Esophagus muscularis mucosa (tissue), 4 donors: ENCODE measurements around the gene BFSP1. TPM values are rescaled to one million over a fixed set of nuclear protein-coding genes. Genes with fewer than 3 reads are reported as not detected.

Source experiments
- DNase-seq: peaks from one replicate; pipeline ENCODE4 v3.0.0-alpha.2; 2017; ENCODE audit errors: extremely low spot score
- H3K27ac ChIP-seq, 4 donors: fragments of 200-600 bp; sonication (generic); replicated peaks in 1 of 4; 1 replicate in 3 of 4; 2 replicates in 1 of 4; pipeline ENCODE4 v1.5.1; 2016 to 2019; ENCODE audit warnings: mild to moderate bottlenecking in 1 of 4
- H3K27me3 ChIP-seq, 4 donors: fragments of 200-600 bp; sonication (generic); one replicate each; pipeline versions ENCODE4 v1.5.1 to v1.6.0; 2016 to 2019
- H3K36me3 ChIP-seq, 4 donors: fragments of 200-600 bp; sonication (generic); one replicate each; pipeline ENCODE4 v1.5.1; 2016 to 2019
- H3K4me1 ChIP-seq, 4 donors: fragments of 200-600 bp; sonication (generic); one replicate each; pipeline ENCODE4 v1.5.1; 2016 to 2019
- H3K4me3 ChIP-seq, 4 donors: fragments of 200-600 bp; sonication (generic); 1 replicate in 2 of 4; 2 replicates in 2 of 4; pipeline ENCODE4 v1.5.1; 2016 to 2019; ENCODE audit warnings: mild to moderate bottlenecking in 4 of 4, moderate library complexity in 1 of 4
- H3K9me3 ChIP-seq, 4 donors: fragments of 200-600 bp; sonication (generic); 1 replicate in 3 of 4; 2 replicates in 1 of 4; pipeline ENCODE4 v1.5.1; 2016 to 2019
- CTCF ChIP-seq, 3 experiments: fragments of 200-600 bp in 2 of 3; fragments of 450-650 bp in 1 of 3; sonication (generic) in 2 of 3; IDR thresholded peaks; one replicate each; pipeline ENCODE4 v1.5.1; 2017 to 2019; ENCODE audit warnings: antibody characterized with exemption in 3 of 3, mild to moderate bottlenecking in 2 of 3, moderate library complexity in 1 of 3
- EP300 ChIP-seq: sonication (generic); formaldehyde crosslinking; IDR thresholded peaks from one replicate; pipeline ENCODE4 v1.6.1; 2017; ENCODE audit warnings: antibody characterized with exemption
- POLR2A ChIP-seq: fragments of 450-650 bp; IDR thresholded peaks from one replicate; pipeline ENCODE4 v1.6.1; 2017; ENCODE audit warnings: antibody characterized with exemption, moderate library complexity, mild to moderate bottlenecking, low read depth
- POLR2AphosphoS5 ChIP-seq, 2 donors: sonication (generic); formaldehyde crosslinking; IDR thresholded peaks; one replicate each; pipeline ENCODE4 v1.6.1; 2017; ENCODE audit warnings: antibody characterized with exemption in 2 of 2
- WGBS: methylation state at CpG from one replicate; pipeline ENCODE4 v1.1.5; 2018; 5-methylcytosine and 5-hydroxymethylcytosine counted together
- intact Hi-C: fragments of 100-400 bp; cut with DNase I; formaldehyde crosslinking; loops from one replicate; pipeline ENCODE4 v1.15.1; 2023
- total RNA-seq, 4 donors: library from RNA; depleted of rRNA; stranded (reverse); fragments of >200 nt; gene quantifications; one replicate each; pipeline versions ENCODE4 v1.1.0 to v1.2.1, GENCODE V29; 2016

Gene BFSP1
- total RNA-seq, 4 donors from 2014 or later, result 2.7 to 7.3 (median 6.4) TPM

- TF ChIP-seq EP300, result no peak
- no peak for TF ChIP-seq POLR2AphosphoS5 (IDR thresholded peaks at IDR 0.05)
- no peaks in the 10 kb centered on the region for H3K36me3 ChIP-seq
- no peak overlapping the region for H3K4me3 ChIP-seq
- H3K9me3 ChIP-seq, result no peaks in the 10 kb centered on the region
- H3K4me1 ChIP-seq, result no peaks in the 10 kb centered on the region
- no peak overlapping the region for H3K27ac ChIP-seq
- DNase-seq, result no peak
- 90% methylated on average over 4 of the region's 4 CpGs for WGBS
- H3K27me3 ChIP-seq, result no peaks in the 10 kb centered on the region
- intact Hi-C loops, result no loop called here
These were observed 39.7 kb downstream of the BFSP1 start for GRCh38 chr20:17491488-17491887.

- no peak for DNase-seq
- 94% methylated on average over 9 of the region's 11 CpGs for WGBS
- no peak for TF ChIP-seq CTCF (IDR thresholded peaks at IDR 0.05)
- TF ChIP-seq POLR2AphosphoS5 (IDR thresholded peaks at IDR 0.05), result no peak
- TF ChIP-seq POLR2A, result no peak
- TF ChIP-seq EP300, result no peak
These were observed 40.1 kb downstream of the BFSP1 start for GRCh38 chr20:17491041-17491440.

GRCh38 chr20:17490501-17490900, 40.7 kb downstream of the BFSP1 start:
- no peaks in the 10 kb centered on the region for H3K27me3 ChIP-seq
- TF ChIP-seq POLR2AphosphoS5 (IDR thresholded peaks at IDR 0.05), result no peak
- no peak for TF ChIP-seq POLR2A
- no peak for TF ChIP-seq EP300
- no peak for TF ChIP-seq CTCF (IDR thresholded peaks at IDR 0.05)
- no peaks in the 10 kb centered on the region for H3K36me3 ChIP-seq
- H3K27ac ChIP-seq, result no peak overlapping the region
- DNase-seq, result no peak
- WGBS, result 96% methylated on average over 7 of the region's 7 CpGs
- no peaks in the 10 kb centered on the region for H3K9me3 ChIP-seq
- H3K4me1 ChIP-seq, result no peaks in the 10 kb centered on the region
- no peak overlapping the region for H3K4me3 ChIP-seq
- intact Hi-C loops, result no loop called here

More at GRCh38 chr20:17491041-17491440, 40.1 kb downstream of the BFSP1 start:
- H3K27me3 ChIP-seq, result no peaks in the 10 kb centered on the region
- intact Hi-C loops, result no loop called here
- no peaks in the 10 kb centered on the region for H3K4me1 ChIP-seq
- H3K4me3 ChIP-seq, result no peak overlapping the region
- no peaks in the 10 kb centered on the region for H3K36me3 ChIP-seq
- no peaks in the 10 kb centered on the region for H3K9me3 ChIP-seq
- H3K27ac ChIP-seq, result no peak overlapping the region

- no peaks in the 10 kb centered on the region for H3K9me3 ChIP-seq
- no peaks in the 10 kb centered on the region for H3K4me1 ChIP-seq
- DNase-seq, result no peak
- H3K36me3 ChIP-seq, result no peaks in the 10 kb centered on the region
- 78% methylated on average over 6 of the region's 9 CpGs for WGBS
- TF ChIP-seq POLR2A, result no peak
- no peak for TF ChIP-seq POLR2AphosphoS5 (IDR thresholded peaks at IDR 0.05)
- no peak for TF ChIP-seq CTCF (IDR thresholded peaks at IDR 0.05)
- TF ChIP-seq EP300, result no peak
- no peak overlapping the region for H3K4me3 ChIP-seq
- no peak overlapping the region for H3K27ac ChIP-seq
- no peaks in the 10 kb centered on the region for H3K27me3 ChIP-seq
- intact Hi-C loops, result no loop called here
These were observed 42.1 kb downstream of the BFSP1 start for GRCh38 chr20:17488916-17489600.

- peaks cover 0 to 7% (median 0%) of the 10 kb centered on the region in 4 donors for H3K27me3 ChIP-seq
- intact Hi-C loops, result no loop called here
- no peaks in the 10 kb centered on the region for H3K4me1 ChIP-seq
- no peaks in the 10 kb centered on the region for H3K36me3 ChIP-seq
- H3K4me3 ChIP-seq, result no peak overlapping the region
- DNase-seq, result no peak
- no peak overlapping the region for H3K27ac ChIP-seq
- no peaks in the 10 kb centered on the region for H3K9me3 ChIP-seq
- 85% methylated on average over 2 of the region's 2 CpGs for WGBS
- TF ChIP-seq POLR2AphosphoS5 (IDR thresholded peaks at IDR 0.05) (no peak), POLR2A (no peak), CTCF (IDR thresholded peaks at IDR 0.05) (no peak), EP300 (no peak)
These were observed 46.2 kb downstream of the BFSP1 start for GRCh38 chr20:17485017-17485416.
